HuH-7.5 (cell line): ENCODE data around the gene ENGASE.
"Not testable (repeated sequence)": the region's sequence is repeated elsewhere in the genome, so short reads cannot be mapped to it uniquely, and the experiment has no call there.

ENCODE experiments used
- DNase-seq: peaks from one replicate; pipeline ENCODE4 v3.0.0; 2011; ENCODE audit warnings: low spot score

ENGASE gene

GRCh38 chr17:79053251-79053925 lies 21.2 kb upstream of the ENGASE start:
- DNase-seq = no peak

- no peak for DNase-seq
Observed at GRCh38 chr17:79054200-79054960, 20.2 kb upstream of the ENGASE start.

GRCh38 chr17:79055197-79055596 lies 19.4 kb upstream of the ENGASE start:
- no peak for DNase-seq

- no peak for DNase-seq
Observed at GRCh38 chr17:79057737-79058385, 16.8 kb upstream of the ENGASE start.

GRCh38 chr17:79062691-79063090 lies 11.9 kb upstream of the ENGASE start:
- DNase-seq = no peak

- DNase-seq = no peak
Observed at GRCh38 chr17:79064026-79064425, 10.6 kb upstream of the ENGASE start.

- DNase-seq = no peak
Observed at GRCh38 chr17:79065105-79065670, 9.4 kb upstream of the ENGASE start.

- DNase-seq = no peak
Observed at GRCh38 chr17:79066963-79067362, 7.7 kb upstream of the ENGASE start.

- DNase-seq = no peak
Observed at GRCh38 chr17:79070266-79070880, 4.3 kb upstream of the ENGASE start.

GRCh38 chr17:79071161-79071740 lies 3.4 kb upstream of the ENGASE start:
- no peak for DNase-seq

- peak; percentile 2 for DNase-seq
Observed at GRCh38 chr17:79072544-79072943, 2.1 kb upstream of the ENGASE start.

- DNase-seq = no peak
Observed at GRCh38 chr17:79073016-79073705, 1.5 kb upstream of the ENGASE start.

- DNase-seq = peak; percentile 4
Observed at GRCh38 chr17:79073706-79074088, 927 bp upstream of the ENGASE start.

GRCh38 chr17:79074121-79074648 lies 439 bp upstream of the ENGASE start:
- DNase-seq = not testable (repeated sequence)

GRCh38 chr17:79075446-79075750 lies 774 bp downstream of the ENGASE start:
- DNase-seq = no peak

- DNase-seq = peak; percentile 13
Observed at GRCh38 chr17:79075861-79076406, 1.3 kb downstream of the ENGASE start.

GRCh38 chr17:79077587-79077986 lies 3.0 kb downstream of the ENGASE start:
- peak; percentile 2 for DNase-seq

- peak; percentile 3 for DNase-seq
Observed at GRCh38 chr17:79078476-79079190, 4.0 kb downstream of the ENGASE start.

- DNase-seq = peak; percentile 3
Observed at GRCh38 chr17:79079421-79080200, 5.0 kb downstream of the ENGASE start.
